GM23338 (cell line): ENCODE data around the gene PAX3. TPM values are rescaled to one million over a fixed set of nuclear protein-coding genes. Genes with fewer than 3 reads are reported as not detected.

Experiments
- ATAC-seq: fragments of 200-7000 bp; cut with Tn5 transposase; 3 replicates; pipeline ENCODE4 v1.9.1; 2020
- DNase-seq: peaks from one replicate; pipeline ENCODE4 v3.0.0-alpha.2; 2015; ENCODE audit warnings: low spot score
- H2AFZ ChIP-seq: fragments of 200-600 bp; sonication (generic); 2 replicates; pipeline ENCODE4 v1.8.0; 2016; ENCODE audit warnings: antibody characterized with exemption, mild to moderate bottlenecking, moderate library complexity
- H3F3A ChIP-seq: fragments of 200-600 bp; sonication (generic); replicated peaks from 2 replicates; pipeline ENCODE4 v1.8.0; 2017; ENCODE audit warnings: antibody characterized with exemption, mixed run types, low read depth
- H3K27ac ChIP-seq: fragments of 200-600 bp; sonication (generic); 2 replicates; pipeline ENCODE4 v1.6.1; 2016; ENCODE audit warnings: low read depth
- H3K27me3 ChIP-seq: fragments of 200-600 bp; sonication (generic); 2 replicates; pipeline ENCODE4 v1.8.0; 2016; ENCODE audit warnings: mild to moderate bottlenecking, mixed run types, moderate library complexity; ENCODE audit not compliant: insufficient read depth
- H3K36me3 ChIP-seq: fragments of 200-600 bp; sonication (generic); 2 replicates; pipeline ENCODE4 v1.8.0; 2016; ENCODE audit warnings: mild to moderate bottlenecking; ENCODE audit not compliant: insufficient read depth
- H3K4me1 ChIP-seq: fragments of 200-600 bp; sonication (generic); 2 replicates; pipeline ENCODE4 v1.8.0; 2016; ENCODE audit warnings: mild to moderate bottlenecking, moderate library complexity; ENCODE audit not compliant: insufficient read depth
- H3K4me2 ChIP-seq: fragments of 200-600 bp; sonication (generic); 2 replicates; pipeline ENCODE4 v1.7.1; 2017; ENCODE audit warnings: mixed run types
- H3K4me3 ChIP-seq: fragments of 200-600 bp; sonication (generic); 2 replicates; pipeline ENCODE4 v1.6.1; 2016; ENCODE audit warnings: mixed run types
- H3K79me2 ChIP-seq: fragments of 200-600 bp; sonication (generic); replicated peaks from 2 replicates; pipeline ENCODE4 v1.8.0; 2017; ENCODE audit warnings: mild to moderate bottlenecking; ENCODE audit not compliant: insufficient read depth
- H3K9me2 ChIP-seq: fragments of 200-600 bp; sonication (generic); 2 replicates; pipeline ENCODE4 v1.8.0; 2017; ENCODE audit not compliant: insufficient read depth
- H4K20me1 ChIP-seq: fragments of 200-600 bp; sonication (generic); replicated peaks from 2 replicates; pipeline ENCODE4 v1.8.0; 2017; ENCODE audit warnings: mild to moderate bottlenecking; ENCODE audit not compliant: insufficient read depth
- H3K27ac Mint-ChIP-seq: 2 replicates; pipeline ENCODE4 v1.8.0; 2020; ENCODE audit warnings: inconsistent platforms, mild to moderate bottlenecking, moderate library complexity, mixed read lengths
- H3K27me3 Mint-ChIP-seq: 3 replicates; pipeline ENCODE4 v1.8.0; 2022; ENCODE audit warnings: low read depth, mild to moderate bottlenecking, moderate library complexity, mixed read lengths, inconsistent platforms; ENCODE audit not compliant: insufficient read depth, poor library complexity
- H3K36me3 Mint-ChIP-seq: 3 replicates; pipeline ENCODE4 v1.8.0; 2021; ENCODE audit warnings: low read depth, mild to moderate bottlenecking, inconsistent platforms, moderate library complexity, mixed read lengths
- H3K4me1 Mint-ChIP-seq: 3 replicates; pipeline ENCODE4 v1.8.0; 2020; ENCODE audit warnings: mild to moderate bottlenecking, inconsistent platforms, mixed read lengths
- H3K4me3 Mint-ChIP-seq: 3 replicates; pipeline ENCODE4 v1.8.0; 2021; ENCODE audit warnings: moderate library complexity, mild to moderate bottlenecking, inconsistent platforms, mixed read lengths
- H3K9me3 Mint-ChIP-seq: 3 replicates; pipeline ENCODE4 v1.8.0; 2020; ENCODE audit warnings: moderate library complexity, mild to moderate bottlenecking, inconsistent platforms, mixed read lengths
- CREB1 ChIP-seq: fragments of 250-450 bp; sonication (Bioruptor Pico); IDR thresholded peaks from 2 replicates; pipeline ENCODE4 v1.5.0; 2020; ENCODE audit warnings: low read depth, mild to moderate bottlenecking, moderate library complexity
- CTCF ChIP-seq, 2 experiments: fragments of 200-600 bp in 1 of 2; sonication (generic) in 1 of 2; conservative IDR thresholded peaks; 2 replicates each; pipeline versions ENCODE4 v1.5.1 to v1.6.1; 2016 to 2017; ENCODE audit warnings: antibody characterized with exemption in 2 of 2, low read depth in 2 of 2, mild to moderate bottlenecking in 2 of 2, moderate library complexity in 1 of 2
- EZH2phosphoT487 ChIP-seq: fragments of 200-600 bp; sonication (generic); IDR thresholded peaks from one replicate; pipeline ENCODE4 v1.8.1; 2018; ENCODE audit warnings: antibody characterized with exemption; ENCODE audit not compliant: unreplicated experiment
- JUNB ChIP-seq: IDR thresholded peaks from one replicate; pipeline ENCODE4 v1.6.1; 2016; ENCODE audit warnings: antibody characterized with exemption; ENCODE audit not compliant: unreplicated experiment
- POLR2AphosphoS5 ChIP-seq: IDR thresholded peaks from 2 replicates; pipeline ENCODE4 v1.6.1; 2016; ENCODE audit warnings: antibody characterized with exemption, low read depth
- STAT1 ChIP-seq: IDR thresholded peaks from one replicate; pipeline ENCODE4 v1.6.1; 2016; ENCODE audit warnings: antibody characterized with exemption; ENCODE audit not compliant: unreplicated experiment
- ZNF331 ChIP-seq: fragments of 250-450 bp; sonication (Bioruptor Pico); IDR thresholded peaks from 2 replicates; pipeline ENCODE4 v1.5.0; 2020; ENCODE audit warnings: low read depth, mild to moderate bottlenecking, moderate library complexity
- ZNF462 ChIP-seq: fragments of 250-450 bp; sonication (Bioruptor Pico); IDR thresholded peaks from 2 replicates; pipeline ENCODE4 v1.5.0; 2020; ENCODE audit warnings: mild to moderate bottlenecking, moderate library complexity
- polyA plus RNA-seq: library from polyadenylated mRNA; unstranded; fragments of >200 nt; fragmentation: Nextera tagmentation; extraction: Ambion mirVana; gene quantifications from 2 replicates; pipeline ENCODE4 v1.2.1, GENCODE V29; 2016
- total RNA-seq: library from RNA; depleted of rRNA; stranded (reverse); fragments of >200 nt; shearing (Covaris generic); gene quantifications from 2 replicates; pipeline ENCODE4 v1.2.3, GENCODE V29; 2014

The PAX3 gene
- total and polyA plus RNA-seq, 2 experiments from 2014 or later = not detected

- H4K20me1 ChIP-seq = no peaks in the 10 kb centered on the region
- H2AFZ ChIP-seq = no peak overlapping the region
- no peak overlapping the region for H3K4me3 Mint-ChIP-seq
- H3K79me2 ChIP-seq = no peaks in the 10 kb centered on the region
- no peak overlapping the region for H3K4me2 ChIP-seq
- no peak overlapping the region for H3K4me3 ChIP-seq
- H3K27ac Mint-ChIP-seq = no peak overlapping the region; the same call in 1 of the 2 replicates
- H3K4me1 Mint-ChIP-seq = peaks cover 24% of the 10 kb centered on the region
- H3K4me1 ChIP-seq = 0 out of 2 replicates have a peak, but pooled peaks cover 1% of the 10 kb centered on the region
- H3K9me2 ChIP-seq = no peaks in the 10 kb centered on the region
- no peak for DNase-seq
- H3K36me3 Mint-ChIP-seq = no peaks in the 10 kb centered on the region
- H3K36me3 ChIP-seq = no peaks in the 10 kb centered on the region
- H3K27me3 Mint-ChIP-seq = no peaks in the 10 kb centered on the region
- no peaks in the 10 kb centered on the region for H3K27me3 ChIP-seq
- ATAC-seq = no peak
- no peak overlapping the region for H3K27ac ChIP-seq
- H3K9me3 Mint-ChIP-seq = no peaks in the 10 kb centered on the region
- H3F3A ChIP-seq = no peaks in the 10 kb centered on the region
- TF ChIP-seq POLR2AphosphoS5 (no peak), CREB1 (CRISPR knock-in tag) (no peak), EZH2phosphoT487 (no peak), ZNF331 (CRISPR knock-in tag) (no peak)
These were observed 95.8 kb downstream of the PAX3 start for GRCh38 chr2:222203041-222203440.

GRCh38 chr2:222196159-222196558, 102.6 kb downstream of the PAX3 start:
- no peak for DNase-seq
- Histone ChIP-seq H3K4me3 (no peak overlapping the region), H3K27ac (no peak overlapping the region), H3K27me3 (no peaks in the 10 kb centered on the region), H4K20me1 (no peaks in the 10 kb centered on the region), H3K9me2 (0 out of 2 replicates have a peak, but pooled peaks cover 3% of the 10 kb centered on the region), H2AFZ (no peak overlapping the region), H3K36me3 (no peaks in the 10 kb centered on the region), H3K4me1 (no peaks in the 10 kb centered on the region), H3K4me2 (no peak overlapping the region), H3F3A (no peaks in the 10 kb centered on the region), H3K79me2 (no peaks in the 10 kb centered on the region)
- H3K36me3 Mint-ChIP-seq = no peaks in the 10 kb centered on the region
- H3K4me3 Mint-ChIP-seq = no peak overlapping the region
- no peaks in the 10 kb centered on the region for H3K9me3 Mint-ChIP-seq
- TF ChIP-seq ZNF331 (CRISPR knock-in tag) (no peak), CTCF (conservative IDR thresholded peaks at IDR 0.05; ENCODE audit: low read depth in 2 of 2) (no peak), JUNB (no peak), STAT1 (no peak)
- ATAC-seq = no peak
- peaks cover 3% of the 10 kb centered on the region; the same call in 1 of the 3 replicates for H3K4me1 Mint-ChIP-seq
- H3K27ac Mint-ChIP-seq = no peak overlapping the region
- no peaks in the 10 kb centered on the region for H3K27me3 Mint-ChIP-seq

- Histone ChIP-seq H3K36me3 (no peaks in the 10 kb centered on the region), H3K4me2 (no peak overlapping the region), H3K79me2 (no peaks in the 10 kb centered on the region), H3K9me2 (0 out of 2 replicates have a peak, but pooled peaks cover 3% of the 10 kb centered on the region), H2AFZ (no peak overlapping the region), H3K27me3 (no peaks in the 10 kb centered on the region), H3K4me1 (no peaks in the 10 kb centered on the region), H3K27ac (no peak overlapping the region), H3F3A (no peaks in the 10 kb centered on the region), H4K20me1 (no peaks in the 10 kb centered on the region), H3K4me3 (no peak overlapping the region)
- ATAC-seq (no peak), DNase-seq (no peak)
- H3K4me1 Mint-ChIP-seq = peaks cover 3% of the 10 kb centered on the region; the same call in 1 of the 3 replicates
- H3K36me3 Mint-ChIP-seq = no peaks in the 10 kb centered on the region
- no peaks in the 10 kb centered on the region for H3K27me3 Mint-ChIP-seq
- H3K4me3 Mint-ChIP-seq = no peak overlapping the region
- no peak overlapping the region for H3K27ac Mint-ChIP-seq
- no peaks in the 10 kb centered on the region for H3K9me3 Mint-ChIP-seq
- TF ChIP-seq ZNF462 (CRISPR knock-in tag) = no peak
- no peak for TF ChIP-seq ZNF331 (CRISPR knock-in tag)
- TF ChIP-seq JUNB = no peak
These were observed 104.1 kb downstream of the PAX3 start for GRCh38 chr2:222194669-222195068.
